Glutamatergic neuron (in vitro differentiated cells): Measurements from ENCODE around the gene NAV1. TPM values are rescaled to one million over a fixed set of nuclear protein-coding genes. Genes with fewer than 3 reads are reported as not detected.

ENCODE experiments used
- DNase-seq: peaks from one replicate; pipeline ENCODE4 v3.0.0; 2022
- H3K27ac Mint-ChIP-seq: one replicate; pipeline ENCODE4 v1.8.0; 2020; ENCODE audit warnings: mild to moderate bottlenecking, mixed read lengths, inconsistent platforms; ENCODE audit not compliant: unreplicated experiment
- H3K27me3 Mint-ChIP-seq: one replicate; pipeline ENCODE4 v1.8.0; 2020; ENCODE audit warnings: mild to moderate bottlenecking, moderate library complexity, mixed read lengths, inconsistent platforms; ENCODE audit not compliant: unreplicated experiment
- H3K36me3 Mint-ChIP-seq: one replicate; pipeline ENCODE4 v1.8.0; 2020; ENCODE audit warnings: mild to moderate bottlenecking, mixed read lengths, inconsistent platforms; ENCODE audit not compliant: unreplicated experiment
- H3K4me1 Mint-ChIP-seq: one replicate; pipeline ENCODE4 v1.8.0; 2020; ENCODE audit warnings: mild to moderate bottlenecking, low read depth, mixed read lengths, inconsistent platforms; ENCODE audit not compliant: unreplicated experiment
- H3K4me3 Mint-ChIP-seq: one replicate; pipeline ENCODE4 v1.8.0; 2020; ENCODE audit warnings: mild to moderate bottlenecking, mixed read lengths, inconsistent platforms; ENCODE audit not compliant: unreplicated experiment
- H3K9me3 Mint-ChIP-seq: one replicate; pipeline ENCODE4 v1.8.0; 2020; ENCODE audit warnings: mild to moderate bottlenecking, moderate library complexity, mixed read lengths, inconsistent platforms; ENCODE audit not compliant: unreplicated experiment
- CTCF ChIP-seq: fragments of 200-600 bp; sonication (generic); IDR thresholded peaks from one replicate; pipeline ENCODE4 v1.5.0; 2021; ENCODE audit not compliant: partially characterized antibody, unreplicated experiment
- total RNA-seq: library from RNA; stranded (reverse); fragmentation: NEBNext Ultra II Directional; extraction: Animal tissue kit (Norgen Biotek cat#: 25700); gene quantifications from one replicate; pipeline ENCODE4 v1.2.1, GENCODE V29; 2021; ENCODE audit not compliant: unreplicated experiment

NAV1 gene
- total RNA-seq, 1 donor from 2014 or later = 124 TPM

GRCh38 chr1:201499191-201499590 is 39.7 kb upstream of the NAV1 start:
- Mint-ChIP-seq H3K36me3 (no peaks in the 10 kb centered on the region), H3K4me3 (no peak overlapping the region), H3K9me3 (peaks cover 3% of the 10 kb centered on the region), H3K27me3 (peaks cover 9% of the 10 kb centered on the region), H3K4me1 (peaks cover 22% of the 10 kb centered on the region), H3K27ac (no peak overlapping the region)
- TF ChIP-seq CTCF = no peak
- DNase-seq = no peak

GRCh38 chr1:201499795-201500669 is 38.9 kb upstream of the NAV1 start:
- peaks cover 9% of the 10 kb centered on the region for H3K27me3 Mint-ChIP-seq
- H3K36me3 Mint-ChIP-seq = no peaks in the 10 kb centered on the region
- H3K27ac Mint-ChIP-seq = no peak overlapping the region
- peaks cover 17% of the 10 kb centered on the region for H3K4me1 Mint-ChIP-seq
- H3K4me3 Mint-ChIP-seq = no peak overlapping the region
- H3K9me3 Mint-ChIP-seq = peaks cover 3% of the 10 kb centered on the region
- DNase-seq = no peak
- no peak for TF ChIP-seq CTCF

GRCh38 chr1:201500670-201501120 is 38.2 kb upstream of the NAV1 start:
- Mint-ChIP-seq H3K36me3 (no peaks in the 10 kb centered on the region), H3K4me1 (peaks cover 15% of the 10 kb centered on the region), H3K27me3 (peaks cover 9% of the 10 kb centered on the region), H3K27ac (no peak overlapping the region), H3K4me3 (no peak overlapping the region), H3K9me3 (peaks cover 3% of the 10 kb centered on the region)
- DNase-seq = no peak
- TF ChIP-seq CTCF = no peak

- H3K4me3 Mint-ChIP-seq = no peak overlapping the region
- DNase-seq = no peak
- H3K9me3 Mint-ChIP-seq = peaks cover 3% of the 10 kb centered on the region
- peaks cover 6% of the 10 kb centered on the region for H3K27me3 Mint-ChIP-seq
- H3K4me1 Mint-ChIP-seq = peaks cover 10% of the 10 kb centered on the region
- no peak overlapping the region for H3K27ac Mint-ChIP-seq
- TF ChIP-seq CTCF = no peak
- no peaks in the 10 kb centered on the region for H3K36me3 Mint-ChIP-seq
These were observed 37.8 kb upstream of the NAV1 start for GRCh38 chr1:201501144-201501543.
